ENCODE measurements around the gene PRKCA. TPM values are rescaled to one million over a fixed set of nuclear protein-coding genes. Genes with fewer than 3 reads are reported as not detected.

Gene PRKCA
- total and polyA plus RNA-seq, 9 donors, result 9.1 to 67.6 (median 37.2) TPM

- WGBS, 3 donors, result 33 to 41% (median 39%) methylated on average over 16 of the region's 16 CpGs
- H3K4me1 ChIP-seq (ENCODE audit: insufficient read depth), result no peaks in the 10 kb centered on the region
- no peak for DNase-seq
- H3K9me3 ChIP-seq, result no peaks in the 10 kb centered on the region
- H3K4me3 ChIP-seq, result no peak overlapping the region
- no peak for TF ChIP-seq POLR2A (IDR thresholded peaks at IDR 0.05)
- no peak for TF ChIP-seq CTCF (IDR thresholded peaks at IDR 0.05)
- no peak for TF ChIP-seq EP300 (IDR thresholded peaks at IDR 0.05)
- no peaks in the 10 kb centered on the region for H3K36me3 ChIP-seq
- H3K27ac ChIP-seq, result no peak overlapping the region
- intact Hi-C loops (cut with DNase I), result no loop called here
- no peaks in the 10 kb centered on the region for H3K27me3 ChIP-seq
Observed at GRCh38 chr17:66835476-66835875, 533.1 kb downstream of the PRKCA start.

GRCh38 chr17:66836063-66837005, 533.9 kb downstream of the PRKCA start:
- no peaks in the 10 kb centered on the region for H3K9me3 ChIP-seq
- no peak overlapping the region for H3K4me3 ChIP-seq
- DNase-seq, result no peak
- intact Hi-C loops (cut with DNase I), result no loop called here
- no peaks in the 10 kb centered on the region for H3K4me1 ChIP-seq (ENCODE audit: insufficient read depth)
- 64 to 78% (median 69%) methylated on average over 11 of the region's 11 CpGs for WGBS, 3 donors
- no peaks in the 10 kb centered on the region for H3K27me3 ChIP-seq
- no peak overlapping the region for H3K27ac ChIP-seq
- TF ChIP-seq EP300 (IDR thresholded peaks at IDR 0.05), result no peak
- no peak for TF ChIP-seq CTCF (IDR thresholded peaks at IDR 0.05)
- no peak for TF ChIP-seq POLR2A (IDR thresholded peaks at IDR 0.05)
- no peaks in the 10 kb centered on the region for H3K36me3 ChIP-seq

- DNase-seq, result no peak
- TF ChIP-seq CTCF (IDR thresholded peaks at IDR 0.05), result no peak
- TF ChIP-seq POLR2A (IDR thresholded peaks at IDR 0.05), result no peak
- no peak overlapping the region for H3K27ac ChIP-seq
- H3K27me3 ChIP-seq, result no peaks in the 10 kb centered on the region
- no peaks in the 10 kb centered on the region for H3K4me1 ChIP-seq (ENCODE audit: insufficient read depth)
- 73 to 89% (median 79%) methylated on average over 1 of the region's 1 CpG for WGBS, 3 donors
- intact Hi-C loops (cut with DNase I), result no loop called here
- no peak overlapping the region for H3K4me3 ChIP-seq
- H3K36me3 ChIP-seq, result no peaks in the 10 kb centered on the region
- H3K9me3 ChIP-seq, result no peaks in the 10 kb centered on the region
Observed at GRCh38 chr17:66837226-66837625, 534.8 kb downstream of the PRKCA start.

- no peak overlapping the region for H3K4me3 ChIP-seq
- no peaks in the 10 kb centered on the region for H3K27me3 ChIP-seq
- WGBS, 3 donors, result 62 to 67% (median 63%) methylated on average over 11 of the region's 11 CpGs
- TF ChIP-seq CTCF (IDR thresholded peaks at IDR 0.05) (no peak), POLR2A (IDR thresholded peaks at IDR 0.05) (no peak), EP300 (IDR thresholded peaks at IDR 0.05) (no peak)
- no peak overlapping the region for H3K27ac ChIP-seq
- no peaks in the 10 kb centered on the region for H3K4me1 ChIP-seq (ENCODE audit: insufficient read depth)
- no peaks in the 10 kb centered on the region for H3K9me3 ChIP-seq
- intact Hi-C loops (cut with DNase I), result no loop called here
- DNase-seq, result no peak
- H3K36me3 ChIP-seq, result no peaks in the 10 kb centered on the region
Observed at GRCh38 chr17:66837885-66838665, 535.7 kb downstream of the PRKCA start.

Measured in ovary (tissue), 9 donors.